Astrocyte of the cerebellum (primary cell): ENCODE measurements around the gene OSBPL2.

ENCODE experiments used
- DNase-seq: peaks from one replicate; pipeline ENCODE4 v3.0.0-alpha.2; 2011; ENCODE audit warnings: low read depth
- H3K4me3 ChIP-seq: 2 replicates; pipeline ENCODE4 v1.5.1; 2011; ENCODE audit warnings: mild to moderate bottlenecking, low read depth, low read length, moderate library complexity
- CTCF ChIP-seq: IDR thresholded peaks from 2 replicates; pipeline ENCODE4 v1.5.1; 2012; ENCODE audit warnings: low read length, low read depth, moderate library complexity, mild to moderate bottlenecking; ENCODE audit errors: missing control alignments
- in situ Hi-C: cut with HindIII; loops from 2 replicates; pipeline ENCODE4 v1.10.0; 2017; ENCODE audit warnings: low sequenced_read_pairs

Gene OSBPL2

GRCh38 chr20:62300319-62300718 is 62.0 kb downstream of the OSBPL2 start:
- in situ Hi-C loops, result no loop called here
- no peak for TF ChIP-seq CTCF
- no peak overlapping the region for H3K4me3 ChIP-seq
- DNase-seq, result no peak

- DNase-seq, result no peak
- no peak for TF ChIP-seq CTCF
- in situ Hi-C loops, result no loop called here
- no peak overlapping the region for H3K4me3 ChIP-seq
Observed at GRCh38 chr20:62301111-62301668, 62.9 kb downstream of the OSBPL2 start.

- in situ Hi-C loops, result no loop called here
- TF ChIP-seq CTCF, result peak; percentile 91
- peak; percentile 80 for DNase-seq
- peak overlapping the region; percentile 70 for H3K4me3 ChIP-seq
Observed at GRCh38 chr20:62301773-62302340, 63.5 kb downstream of the OSBPL2 start.

- in situ Hi-C loops, result no loop called here
- peak; percentile 85 for TF ChIP-seq CTCF
- peak within 1 kb of the TSS; percentile 70 for H3K4me3 ChIP-seq
- peak; percentile 89 for DNase-seq
Observed at GRCh38 chr20:62302341-62303061, 64.2 kb downstream of the OSBPL2 start, which contains the start of gene ADRM1. ADRM1 (plus strand) TSS chr20:62302997; CDS start chr20:62303569, 572 bp downstream.

GRCh38 chr20:62303062-62303339 is 64.7 kb downstream of the OSBPL2 start:
- TF ChIP-seq CTCF, result no peak
- peak overlapping the region; percentile 70 for H3K4me3 ChIP-seq
- in situ Hi-C loops, result no loop called here
- no peak for DNase-seq

GRCh38 chr20:62303340-62304226 is 65.3 kb downstream of the OSBPL2 start:
- TF ChIP-seq CTCF, result no peak
- DNase-seq, result no peak
- in situ Hi-C loops, result no loop called here
- peak overlapping the region; percentile 70 for H3K4me3 ChIP-seq
